Immature natural killer cell (primary cell): Measurements from ENCODE around the gene DLST. TPM values are rescaled to one million over a fixed set of nuclear protein-coding genes. Genes with fewer than 3 reads are reported as not detected.

ENCODE experiments used
- DNase-seq, 3 donors: peaks; one replicate each; pipeline ENCODE4 v3.0.0; 2022; ENCODE audit warnings: mixed read lengths in 1 of 3
- H3K27ac Mint-ChIP-seq, 6 donors: one replicate each; pipeline ENCODE4 v1.8.0; 2020; ENCODE audit warnings: mixed read lengths in 6 of 6, mild to moderate bottlenecking in 5 of 6, inconsistent platforms in 4 of 6, moderate library complexity in 3 of 6
- H3K27me3 Mint-ChIP-seq, 3 donors: one replicate each; pipeline ENCODE4 v1.8.0; 2020 to 2021; ENCODE audit warnings: low read depth in 3 of 3, mild to moderate bottlenecking in 3 of 3, mixed read lengths in 3 of 3, moderate library complexity in 3 of 3, inconsistent platforms in 1 of 3
- H3K36me3 Mint-ChIP-seq, 3 donors: one replicate each; pipeline ENCODE4 v1.8.0; 2020; ENCODE audit warnings: mixed read lengths in 3 of 3, inconsistent platforms in 2 of 3, mild to moderate bottlenecking in 2 of 3
- H3K4me1 Mint-ChIP-seq, 2 donors: one replicate each; pipeline ENCODE4 v1.8.0; 2020; ENCODE audit warnings: inconsistent platforms in 2 of 2, mild to moderate bottlenecking in 2 of 2, mixed read lengths in 2 of 2, moderate library complexity in 1 of 2
- H3K4me3 Mint-ChIP-seq, 5 donors: one replicate each; pipeline ENCODE4 v1.8.0; 2020; ENCODE audit warnings: mild to moderate bottlenecking in 5 of 5, mixed read lengths in 5 of 5, inconsistent platforms in 3 of 5, moderate library complexity in 3 of 5
- H3K9me3 Mint-ChIP-seq, 6 donors: one replicate each; pipeline ENCODE4 v1.8.0; 2020; ENCODE audit warnings: mild to moderate bottlenecking in 6 of 6, mixed read lengths in 6 of 6, inconsistent platforms in 4 of 6, moderate library complexity in 3 of 6
- polyA plus RNA-seq, 3 donors: library from polyadenylated mRNA; unstranded; fragments of 300-500 nt; fragmentation: Illumina TruSeq; gene quantifications; one replicate each; pipeline ENCODE4 v1.2.3, GENCODE V29; 2021

The DLST gene
- 10 to 100 TPM in 1 of 3 donors, 1 to 10 TPM in 2; 7.7 to 13.1 (median 9.0) TPM for polyA plus RNA-seq

- Mint-ChIP-seq H3K27ac (peak within 1 kb of the TSS; percentile 89 to 99 (median 99)), H3K36me3 (peaks cover 0 to 3% (median 0%) of the 10 kb centered on the region in 3 donors), H3K4me1 (peaks cover 59 to 69% of the 10 kb centered on the region in 2 donors), H3K9me3 (no peaks in the 10 kb centered on the region), H3K27me3 (peaks cover 0 to 10% (median 8%) of the 10 kb centered on the region in 3 donors), H3K4me3 (peak within 1 kb of the TSS; percentile 96 to 100 (median 100))
- peak; percentile 85 to 87 (median 87) for DNase-seq
These were observed at the start of gene DLST for GRCh38 chr14:74881431-74882102. DLST (plus strand) TSS chr14:74881916; CDS start chr14:74881954, 38 bp downstream.

- peaks cover 0 to 2% (median 0%) of the 10 kb centered on the region in 3 donors for H3K27me3 Mint-ChIP-seq
- H3K9me3 Mint-ChIP-seq = no peaks in the 10 kb centered on the region
- peaks cover 14 to 18% of the 10 kb centered on the region in 2 donors for H3K4me1 Mint-ChIP-seq
- no peak overlapping the region for H3K4me3 Mint-ChIP-seq
- H3K36me3 Mint-ChIP-seq = peaks cover 17 to 32% (median 19%) of the 10 kb centered on the region in 3 donors
- no peak overlapping the region for H3K27ac Mint-ChIP-seq
- DNase-seq = no peak
These were observed 48.9 kb upstream of the DLST start for GRCh38 chr14:74832849-74833248.

GRCh38 chr14:74834692-74835392 lies 46.9 kb upstream of the DLST start:
- Mint-ChIP-seq H3K9me3 (no peaks in the 10 kb centered on the region), H3K27me3 (no peaks in the 10 kb centered on the region), H3K4me1 (peaks cover 30 to 36% of the 10 kb centered on the region in 2 donors), H3K27ac (peak overlapping the region in 5 of 6 donors; percentile 4 to 35 (median 20)), H3K4me3 (no peak overlapping the region), H3K36me3 (peaks cover 7 to 22% (median 17%) of the 10 kb centered on the region in 3 donors)
- DNase-seq = no peak

GRCh38 chr14:74835645-74836250 lies 46.0 kb upstream of the DLST start:
- DNase-seq = no peak
- no peak overlapping the region for H3K4me3 Mint-ChIP-seq
- peaks cover 3 to 14% (median 10%) of the 10 kb centered on the region in 3 donors for H3K36me3 Mint-ChIP-seq
- no peaks in the 10 kb centered on the region for H3K27me3 Mint-ChIP-seq
- no peaks in the 10 kb centered on the region for H3K9me3 Mint-ChIP-seq
- peaks cover 37 to 45% of the 10 kb centered on the region in 2 donors for H3K4me1 Mint-ChIP-seq
- peak overlapping the region in 5 of 6 donors; percentile 20 to 69 (median 29) for H3K27ac Mint-ChIP-seq

GRCh38 chr14:74836251-74836960 lies 45.3 kb upstream of the DLST start:
- Mint-ChIP-seq H3K27ac (peak overlapping the region; percentile 68 to 98 (median 83)), H3K27me3 (no peaks in the 10 kb centered on the region), H3K4me1 (peaks cover 44 to 52% of the 10 kb centered on the region in 2 donors), H3K9me3 (no peaks in the 10 kb centered on the region), H3K36me3 (peaks cover 3 to 14% (median 10%) of the 10 kb centered on the region in 3 donors), H3K4me3 (no peak overlapping the region)
- DNase-seq = no peak

- Mint-ChIP-seq H3K27me3 (no peaks in the 10 kb centered on the region), H3K4me1 (peaks cover 54 to 62% of the 10 kb centered on the region in 2 donors), H3K36me3 (peaks cover 3 to 14% (median 10%) of the 10 kb centered on the region in 3 donors), H3K9me3 (no peaks in the 10 kb centered on the region), H3K27ac (peak overlapping the region; percentile 93 to 98 (median 96)), H3K4me3 (peak overlapping the region; percentile 72 to 91 (median 84))
- DNase-seq = peak; percentile 44 to 53 (median 51)
These were observed 43.5 kb upstream of the DLST start for GRCh38 chr14:74838166-74838565.

GRCh38 chr14:74840603-74841030 lies 41.1 kb upstream of the DLST start:
- H3K27ac Mint-ChIP-seq = peak overlapping the region; percentile 85 to 95 (median 91)
- DNase-seq = no peak
- H3K4me3 Mint-ChIP-seq = peak overlapping the region in 1 of 5 donors; percentile 65
- H3K27me3 Mint-ChIP-seq = no peaks in the 10 kb centered on the region
- H3K9me3 Mint-ChIP-seq = no peaks in the 10 kb centered on the region
- H3K4me1 Mint-ChIP-seq = peaks cover 54 to 62% of the 10 kb centered on the region in 2 donors
- peaks cover 3 to 9% (median 5%) of the 10 kb centered on the region in 3 donors for H3K36me3 Mint-ChIP-seq

GRCh38 chr14:74841230-74842207 lies 40.2 kb upstream of the DLST start:
- peaks cover 52 to 58% of the 10 kb centered on the region in 2 donors for H3K4me1 Mint-ChIP-seq
- H3K9me3 Mint-ChIP-seq = no peaks in the 10 kb centered on the region
- H3K27me3 Mint-ChIP-seq = no peaks in the 10 kb centered on the region
- H3K36me3 Mint-ChIP-seq = peaks cover 3% of the 10 kb centered on the region in 3 donors
- H3K27ac Mint-ChIP-seq = peak overlapping the region; percentile 85 to 95 (median 91)
- H3K4me3 Mint-ChIP-seq = peak overlapping the region; percentile 10 to 65 (median 49)
- DNase-seq = peak in 2 of 3 donors; percentile 25 to 31

GRCh38 chr14:74843653-74844052 lies 38.1 kb upstream of the DLST start:
- H3K4me3 Mint-ChIP-seq = no peak overlapping the region
- H3K36me3 Mint-ChIP-seq = no peaks in the 10 kb centered on the region
- peaks cover 32 to 36% of the 10 kb centered on the region in 2 donors for H3K4me1 Mint-ChIP-seq
- peaks cover 0 to 2% (median 0%) of the 10 kb centered on the region in 3 donors for H3K27me3 Mint-ChIP-seq
- DNase-seq = no peak
- peak overlapping the region in 4 of 6 donors; percentile 6 to 50 (median 25) for H3K27ac Mint-ChIP-seq
- H3K9me3 Mint-ChIP-seq = no peaks in the 10 kb centered on the region

GRCh38 chr14:74846168-74846567 lies 35.5 kb upstream of the DLST start:
- peaks cover 12 to 13% of the 10 kb centered on the region in 2 donors for H3K4me1 Mint-ChIP-seq
- DNase-seq = no peak
- no peaks in the 10 kb centered on the region for H3K9me3 Mint-ChIP-seq
- no peak overlapping the region for H3K4me3 Mint-ChIP-seq
- H3K27me3 Mint-ChIP-seq = peaks cover 0 to 2% (median 2%) of the 10 kb centered on the region in 3 donors
- no peak overlapping the region for H3K27ac Mint-ChIP-seq
- H3K36me3 Mint-ChIP-seq = no peaks in the 10 kb centered on the region

- Mint-ChIP-seq H3K4me3 (no peak overlapping the region), H3K4me1 (peaks cover 3 to 4% of the 10 kb centered on the region in 2 donors), H3K27me3 (peaks cover 0 to 2% (median 2%) of the 10 kb centered on the region in 3 donors), H3K27ac (no peak overlapping the region), H3K9me3 (no peaks in the 10 kb centered on the region), H3K36me3 (no peaks in the 10 kb centered on the region)
- DNase-seq = no peak
These were observed 34.6 kb upstream of the DLST start for GRCh38 chr14:74846968-74847665.

- Mint-ChIP-seq H3K4me3 (no peak overlapping the region), H3K4me1 (peaks cover 5 to 9% of the 10 kb centered on the region in 2 donors), H3K36me3 (no peaks in the 10 kb centered on the region), H3K9me3 (no peaks in the 10 kb centered on the region), H3K27me3 (peaks cover 0 to 2% (median 2%) of the 10 kb centered on the region in 3 donors), H3K27ac (no peak overlapping the region)
- DNase-seq = no peak
These were observed 32.9 kb upstream of the DLST start for GRCh38 chr14:74848768-74849167.
